LoVo (cell line): ENCODE measurements around the gene MUC5AC.
"Not testable (repeated sequence)": the region's sequence is repeated elsewhere in the genome, so short reads cannot be mapped to it uniquely, and the experiment has no call there.

Experiments
- DNase-seq: peaks from one replicate; pipeline ENCODE4 v3.0.0-alpha.2; 2016; ENCODE audit warnings: low spot score

Gene MUC5AC

GRCh38 chr11:1162491-1163311 is 4.9 kb downstream of the MUC5AC start:
- DNase-seq, result no peak

- DNase-seq, result no peak
Measured at GRCh38 chr11:1163321-1163910, 5.7 kb downstream of the MUC5AC start.

GRCh38 chr11:1163911-1164735 is 6.4 kb downstream of the MUC5AC start:
- DNase-seq, result no peak

- DNase-seq, result not testable (repeated sequence)
Measured at GRCh38 chr11:1164779-1165255, 7.1 kb downstream of the MUC5AC start.

- DNase-seq, result no peak
Measured at GRCh38 chr11:1165256-1166041, 7.7 kb downstream of the MUC5AC start.

- no peak for DNase-seq
Measured at GRCh38 chr11:1167256-1167655, 9.5 kb downstream of the MUC5AC start.

GRCh38 chr11:1167751-1168231 is 10.0 kb downstream of the MUC5AC start:
- no peak for DNase-seq

- DNase-seq, result no peak
Measured at GRCh38 chr11:1168256-1168655, 10.5 kb downstream of the MUC5AC start.

GRCh38 chr11:1168721-1169161 is 11.0 kb downstream of the MUC5AC start:
- DNase-seq, result no peak

- DNase-seq, result no peak
Measured at GRCh38 chr11:1171223-1171984, 13.7 kb downstream of the MUC5AC start.

- DNase-seq, result no peak
Measured at GRCh38 chr11:1171985-1172728, 14.4 kb downstream of the MUC5AC start.

- no peak for DNase-seq
Measured at GRCh38 chr11:1172729-1173117, 15.0 kb downstream of the MUC5AC start.

GRCh38 chr11:1173396-1173795 is 15.6 kb downstream of the MUC5AC start:
- not testable (repeated sequence) for DNase-seq

- DNase-seq, result no peak
Measured at GRCh38 chr11:1174441-1175370, 17.0 kb downstream of the MUC5AC start.

- DNase-seq, result no peak
Measured at GRCh38 chr11:1175461-1176223, 17.9 kb downstream of the MUC5AC start.

- DNase-seq, result no peak
Measured at GRCh38 chr11:1176224-1177019, 18.7 kb downstream of the MUC5AC start.

- no peak for DNase-seq
Measured at GRCh38 chr11:1177020-1177770, 19.4 kb downstream of the MUC5AC start.
